Psoas muscle (tissue), 8 donors: ENCODE results near the gene KNTC1. TPM values are rescaled to one million over a fixed set of nuclear protein-coding genes. Genes with fewer than 3 reads are reported as not detected.

Experiments
- ATAC-seq, 4 donors: fragments of 200-7000 bp; cut with Tn5 transposase; one replicate each; pipeline ENCODE4 v1.9.1; 2020; ENCODE audit warnings: moderate library complexity in 3 of 4, mild to moderate bottlenecking in 2 of 4
- DNase-seq, 2 donors: peaks; one replicate each; pipeline ENCODE4 v3.0.0-alpha.2; 2020
- H3K27ac ChIP-seq: fragments of 200-600 bp; one replicate; pipeline ENCODE4 v1.8.0; 2022
- H3K27me3 ChIP-seq, 3 donors: fragments of 200-600 bp in 1 of 3; one replicate each; pipeline versions ENCODE4 v1.6.1 to v1.8.0; 2013 to 2022; ENCODE audit warnings: low read length in 2 of 3, mild to moderate bottlenecking in 2 of 3, moderate library complexity in 1 of 3; ENCODE audit not compliant: insufficient read depth in 3 of 3
- H3K36me3 ChIP-seq, 2 donors: fragments of 200-600 bp in 1 of 2; one replicate each; pipeline versions ENCODE4 v1.6.1 to v1.8.0; 2013 to 2022; ENCODE audit warnings: low read depth in 1 of 2, mild to moderate bottlenecking in 1 of 2, moderate library complexity in 1 of 2; ENCODE audit not compliant: insufficient read depth in 1 of 2
- H3K4me1 ChIP-seq: fragments of 200-600 bp; one replicate; pipeline ENCODE4 v1.8.0; 2022
- H3K4me3 ChIP-seq: fragments of 200-600 bp; one replicate; pipeline ENCODE4 v1.8.0; 2022; ENCODE audit warnings: mild to moderate bottlenecking
- H3K9me3 ChIP-seq: fragments of 200-600 bp; one replicate; pipeline ENCODE4 v1.8.0; 2022
- CTCF ChIP-seq: fragments of 200-600 bp; IDR thresholded peaks from one replicate; pipeline ENCODE4 v1.8.0; 2022; ENCODE audit warnings: antibody characterized with exemption
- WGBS, 3 donors: extraction: QIAGEN DNeasy Blood & Tissue Kit; methylation state at CpG; one replicate each; pipeline versions ENCODE4 v1.1.6 to v1.1.7; 2013; 5-methylcytosine and 5-hydroxymethylcytosine counted together
- intact Hi-C, 2 donors: fragments of 100-400 bp; cut with DNase I; formaldehyde crosslinking; loops; one replicate each; pipeline versions ENCODE4 v1.11.0 to v1.14.2; 2022
- polyA plus RNA-seq, 3 donors: library from polyadenylated mRNA; stranded (reverse); fragments of 200-250 nt; gene quantifications; one replicate each; pipeline ENCODE4 v1.2.3, GENCODE V29; 2013
- total RNA-seq, 4 donors: library from RNA; stranded (reverse); fragmentation: NEBNext Ultra II Directional in 2 of 4; extraction: Animal tissue kit (Norgen Biotek cat#: 25700) in 2 of 4; gene quantifications; one replicate each; pipeline versions ENCODE4 v1.2.1 to v1.2.4, GENCODE V29; 2021 to 2023
- donor health status: healthy with polysubstance abuse.
- donor health status: DM: no; HTN: no; CAD: no; lungs with moderate emphysema.
- donor health status: Bipolar disorder and iron deficiency.
- donor health status: healthy.
- donor health status: DM: yes; HTN: yes; CAD: no.
- donor health status: DM: no; HTN: no; CAD: no.
- donor health status: DM: no; HTN: no; CAD: no.
- donor health status: DM: yes; HTN: yes; CAD: no.

The KNTC1 gene
- total and polyA plus RNA-seq, 7 donors: 1.5 to 3.3 (median 2.0) TPM

GRCh38 chr12:122610911-122611310 is 83.9 kb downstream of the KNTC1 start:
- peaks cover 0 to 12% of the 10 kb centered on the region in 2 donors for H3K36me3 ChIP-seq
- WGBS, 3 donors: 93 to 99% (median 94%) methylated on average over 2 of the region's 2 CpGs
- H3K4me1 ChIP-seq: no peaks in the 10 kb centered on the region
- intact Hi-C loops: no loop called here
- TF ChIP-seq CTCF: no peak
- H3K4me3 ChIP-seq: no peak overlapping the region
- DNase-seq (no peak), ATAC-seq (no peak)
- H3K9me3 ChIP-seq: no peaks in the 10 kb centered on the region
- no peaks in the 10 kb centered on the region for H3K27me3 ChIP-seq
- H3K27ac ChIP-seq: no peak overlapping the region

- Histone ChIP-seq H3K27ac (no peak overlapping the region), H3K4me1 (no peaks in the 10 kb centered on the region), H3K36me3 (peaks cover 0 to 19% of the 10 kb centered on the region in 2 donors), H3K27me3 (no peaks in the 10 kb centered on the region), H3K9me3 (no peaks in the 10 kb centered on the region), H3K4me3 (no peak overlapping the region)
- TF ChIP-seq CTCF: no peak
- no peak for ATAC-seq
- DNase-seq: no peak
- intact Hi-C loops: no loop called here
- 90 to 93% (median 91%) methylated on average over 1 of the region's 1 CpG for WGBS, 3 donors
These were observed 87.8 kb downstream of the KNTC1 start for GRCh38 chr12:122614839-122615238.

- peaks cover 2 to 21% of the 10 kb centered on the region in 2 donors for H3K36me3 ChIP-seq
- no peak overlapping the region for H3K27ac ChIP-seq
- intact Hi-C loops: no loop called here
- no peak for TF ChIP-seq CTCF
- 72 to 83% (median 79%) methylated on average over 4 of the region's 4 CpGs for WGBS, 3 donors
- no peaks in the 10 kb centered on the region for H3K27me3 ChIP-seq
- no peaks in the 10 kb centered on the region for H3K4me1 ChIP-seq
- no peaks in the 10 kb centered on the region for H3K9me3 ChIP-seq
- DNase-seq (no peak), ATAC-seq (no peak)
- H3K4me3 ChIP-seq: no peak overlapping the region
These were observed 88.7 kb downstream of the KNTC1 start for GRCh38 chr12:122615780-122616179.

GRCh38 chr12:122635471-122635870 is 108.4 kb downstream of the KNTC1 start:
- Histone ChIP-seq H3K4me1 (no peaks in the 10 kb centered on the region), H3K36me3 (no peaks in the 10 kb centered on the region), H3K27me3 (no peaks in the 10 kb centered on the region), H3K9me3 (no peaks in the 10 kb centered on the region), H3K4me3 (no peak overlapping the region), H3K27ac (no peak overlapping the region)
- DNase-seq (no peak), ATAC-seq (no peak)
- no peak for TF ChIP-seq CTCF
- intact Hi-C loops: no loop called here
- WGBS, 3 donors: 31 to 48% (median 38%) methylated on average over 5 of the region's 5 CpGs

- H3K36me3 ChIP-seq: no peaks in the 10 kb centered on the region
- H3K4me3 ChIP-seq: no peak overlapping the region
- DNase-seq: no peak
- TF ChIP-seq CTCF: no peak
- H3K9me3 ChIP-seq: no peaks in the 10 kb centered on the region
- H3K27ac ChIP-seq: no peak overlapping the region
- intact Hi-C loops: no loop called here
- H3K4me1 ChIP-seq: no peaks in the 10 kb centered on the region
- 84 to 87% (median 84%) methylated on average over 7 of the region's 7 CpGs for WGBS, 3 donors
- H3K27me3 ChIP-seq: no peaks in the 10 kb centered on the region
- ATAC-seq: no peak
These were observed 116.3 kb downstream of the KNTC1 start for GRCh38 chr12:122643207-122643805.
